NCI-H1048 (cell line): ENCODE data around the gene PCMTD2.
"Not testable (repeated sequence)": the region's sequence is repeated elsewhere in the genome, so short reads cannot be mapped to it uniquely, and the experiment has no call there.

ENCODE experiments used
- DNase-seq: peaks from one replicate; lab custom pipeline; 2025; lab: John Stamatoyannopoulos, UW

Gene PCMTD2

GRCh38 chr20:64287264-64287590 is 31.7 kb downstream of the PCMTD2 start:
- not testable (repeated sequence) for DNase-seq

GRCh38 chr20:64292167-64292566 is 36.6 kb downstream of the PCMTD2 start:
- not testable (repeated sequence) for DNase-seq

- not testable (repeated sequence) for DNase-seq
Measured at GRCh38 chr20:64303086-64303485, 47.5 kb downstream of the PCMTD2 start.

GRCh38 chr20:64313761-64314160 is 58.2 kb downstream of the PCMTD2 start:
- DNase-seq, result not testable (repeated sequence)

- DNase-seq, result not testable (repeated sequence)
Measured at GRCh38 chr20:64315381-64315780, 59.8 kb downstream of the PCMTD2 start.

GRCh38 chr20:64315884-64316283 is 60.3 kb downstream of the PCMTD2 start:
- DNase-seq, result not testable (repeated sequence)

GRCh38 chr20:64316415-64317083 is 61.0 kb downstream of the PCMTD2 start:
- DNase-seq, result not testable (repeated sequence)

GRCh38 chr20:64317331-64317730 is 61.8 kb downstream of the PCMTD2 start:
- not testable (repeated sequence) for DNase-seq

GRCh38 chr20:64318056-64318455 is 62.5 kb downstream of the PCMTD2 start:
- not testable (repeated sequence) for DNase-seq

GRCh38 chr20:64322031-64322789 is 66.7 kb downstream of the PCMTD2 start:
- DNase-seq, result not testable (repeated sequence)
